Spleen (tissue), 11 donors: ENCODE results near the gene GPBP1. TPM values are rescaled to one million over a fixed set of nuclear protein-coding genes. Genes with fewer than 3 reads are reported as not detected.
A peak's percentile ranks its signal among the peaks of the same experiment; 100 is the strongest.
"Not testable (repeated sequence)": the region's sequence is repeated elsewhere in the genome, so short reads cannot be mapped to it uniquely, and the experiment has no call there.

ENCODE experiments used
- DNase-seq: peaks from one replicate; pipeline ENCODE4 v3.0.0-alpha.2; 2020
- H3K27ac ChIP-seq, 8 donors: fragments of 200-600 bp; sonication (generic) in 7 of 8; 1 replicate in 4 of 8; 2 replicates in 4 of 8; pipeline versions ENCODE4 v1.5.0 to v1.8.0; 2016 to 2021; ENCODE audit warnings: inconsistent platforms in 4 of 8, mild to moderate bottlenecking in 4 of 8, moderate library complexity in 1 of 8
- H3K27me3 ChIP-seq, 7 donors: fragments of 200-600 bp; sonication (generic) in 6 of 7; replicated peaks in 1 of 7; 1 replicate in 4 of 7; 2 replicates in 3 of 7; pipeline versions ENCODE4 v1.5.0 to v1.8.0; 2016 to 2021; ENCODE audit warnings: inconsistent platforms in 3 of 7, mild to moderate bottlenecking in 1 of 7
- H3K36me3 ChIP-seq, 6 donors: fragments of 200-600 bp; sonication (generic) in 5 of 6; 1 replicate in 4 of 6; 2 replicates in 2 of 6; pipeline versions ENCODE4 v1.5.0 to v1.8.0; 2016 to 2021; ENCODE audit warnings: inconsistent platforms in 2 of 6
- H3K4me1 ChIP-seq, 6 donors: fragments of 200-600 bp; sonication (generic) in 5 of 6; 1 replicate in 3 of 6; 2 replicates in 3 of 6; pipeline versions ENCODE4 v1.5.0 to v1.8.0; 2016 to 2021; ENCODE audit warnings: inconsistent platforms in 3 of 6
- H3K4me3 ChIP-seq, 8 donors: fragments of 200-600 bp; sonication (generic) in 7 of 8; 1 replicate in 4 of 8; 2 replicates in 4 of 8; pipeline versions ENCODE4 v1.5.0 to v1.8.0; 2016 to 2021; ENCODE audit warnings: inconsistent platforms in 4 of 8, mild to moderate bottlenecking in 4 of 8, moderate library complexity in 2 of 8
- H3K9me3 ChIP-seq, 8 donors: fragments of 200-600 bp; sonication (generic) in 7 of 8; 1 replicate in 4 of 8; 2 replicates in 4 of 8; pipeline versions ENCODE4 v1.5.0 to v1.8.0; 2016 to 2021; ENCODE audit warnings: inconsistent platforms in 4 of 8
- CTCF ChIP-seq, 11 experiments: fragments of 200-600 bp in 7 of 11; fragments of 450-650 bp in 4 of 11; sonication (generic) in 4 of 11; IDR thresholded peaks in 8 of 11; conservative IDR thresholded peaks in 3 of 11; 1 replicate in 7 of 11; 2 replicates in 4 of 11; pipeline versions ENCODE4 v1.4.0 to v1.8.0; 2016 to 2021; ENCODE audit warnings: antibody characterized with exemption in 11 of 11, inconsistent platforms in 4 of 11, mild to moderate bottlenecking in 1 of 11
- POLR2A ChIP-seq, 3 donors: fragments of 450-650 bp; IDR thresholded peaks; one replicate each; pipeline ENCODE4 v1.5.1; 2017; ENCODE audit warnings: antibody characterized with exemption in 3 of 3, mild to moderate bottlenecking in 1 of 3
- POLR2AphosphoS5 ChIP-seq, 3 donors: sonication (generic); formaldehyde crosslinking; IDR thresholded peaks; one replicate each; pipeline ENCODE4 v1.5.1; 2017; ENCODE audit warnings: antibody characterized with exemption in 3 of 3
- WGBS, 5 donors: extraction: QIAGEN DNeasy Blood & Tissue Kit in 3 of 5; methylation state at CpG; one replicate each; pipeline versions ENCODE4 v1.1.5 to v1.1.7; 2013 to 2018; 5-methylcytosine and 5-hydroxymethylcytosine counted together
- intact Hi-C: fragments of 100-400 bp; cut with DNase I; formaldehyde crosslinking; loops from one replicate; pipeline ENCODE4 v1.15.0; 2023; ENCODE audit warnings: low total_unique reads
- polyA plus RNA-seq, 3 donors: library from polyadenylated mRNA; stranded (reverse); fragments of 200-250 nt; gene quantifications; one replicate each; pipeline ENCODE4 v1.2.1, GENCODE V29; 2013
- total RNA-seq, 7 donors: library from RNA; depleted of rRNA in 3 of 7; stranded (reverse); fragments of >200 nt in 3 of 7; fragmentation: NEBNext Ultra II Directional in 4 of 7; extraction: Animal tissue kit (Norgen Biotek cat#: 25700) in 4 of 7; gene quantifications; one replicate each; pipeline versions ENCODE4 v1.1.0 to v1.2.1, GENCODE V29; 2016 to 2021
- donor health status: healthy with polysubstance abuse.
- donor health status: DM: no; HTN: no; CAD: no; lungs with moderate emphysema.
- donor health status: DM: no; HTN: no; CAD: no.
- donor health status: Bipolar disorder and iron deficiency.
- donor health status: healthy.
- donor health status: DM: no; HTN: no; CAD: no.
- donor health status: DM: yes; HTN: yes; CAD: no.

GPBP1 gene
- total and polyA plus RNA-seq, 10 donors: 58.0 to 118 (median 87.1) TPM

DNA sequence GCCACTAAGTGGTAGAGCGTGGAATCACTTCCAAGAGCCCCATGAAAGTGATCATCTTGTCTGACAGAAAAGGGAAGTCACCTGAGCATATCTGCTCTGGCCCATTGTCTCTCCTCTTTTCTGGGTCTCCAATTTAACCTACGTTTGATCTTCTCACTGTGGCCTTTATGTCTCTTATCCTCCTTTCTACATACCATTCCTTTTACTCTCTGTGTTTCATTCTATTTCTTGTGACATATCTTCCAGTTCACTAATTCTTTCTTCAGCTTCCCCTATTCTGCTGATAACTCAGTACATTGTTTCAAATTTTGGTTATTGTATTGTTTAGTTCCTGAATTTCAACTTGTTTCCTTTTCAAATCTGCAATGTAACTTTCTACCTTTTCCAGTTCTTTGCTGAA lies 132.5 kb downstream of the GPBP1 start:
- H3K36me3 ChIP-seq: no peaks in the 10 kb centered on the region
- DNase-seq: no peak
- H3K27ac ChIP-seq: no peak overlapping the region
- no peak overlapping the region for H3K4me3 ChIP-seq
- WGBS, 5 donors: 88 to 93% (median 89%) methylated on average over 2 of the region's 2 CpGs
- intact Hi-C loops: no loop called here
- H3K4me1 ChIP-seq: no peaks in the 10 kb centered on the region
- TF ChIP-seq POLR2AphosphoS5 (IDR thresholded peaks at IDR 0.05) (no peak), POLR2A (IDR thresholded peaks at IDR 0.05) (no peak)
- H3K9me3 ChIP-seq: peaks cover 0 to 34% (median 16%) of the 10 kb centered on the region in 8 donors
- no peaks in the 10 kb centered on the region for H3K27me3 ChIP-seq

- H3K4me1 ChIP-seq: no peaks in the 10 kb centered on the region
- no peak overlapping the region for H3K27ac ChIP-seq
- no peaks in the 10 kb centered on the region for H3K27me3 ChIP-seq
- H3K9me3 ChIP-seq: peaks cover 0 to 34% (median 16%) of the 10 kb centered on the region in 8 donors
- no peak for TF ChIP-seq POLR2A (IDR thresholded peaks at IDR 0.05)
- no peak for TF ChIP-seq CTCF (IDR thresholded peaks at IDR 0.05 in 8 of 11, conservative IDR thresholded peaks at IDR 0.05 in 3 of 11)
- no peak for TF ChIP-seq POLR2AphosphoS5 (IDR thresholded peaks at IDR 0.05)
- 91 to 98% (median 94%) methylated on average over 2 of the region's 2 CpGs for WGBS, 5 donors
- H3K4me3 ChIP-seq: no peak overlapping the region
- no peak for DNase-seq
- H3K36me3 ChIP-seq: no peaks in the 10 kb centered on the region
- intact Hi-C loops: no loop called here
Measured at GRCh38 chr5:57307516-57307915, 133.7 kb downstream of the GPBP1 start.

GRCh38 chr5:57309022-57309421 lies 135.2 kb downstream of the GPBP1 start:
- H3K27ac ChIP-seq, H3K36me3 ChIP-seq, H3K4me1 ChIP-seq, DNase-seq, intact Hi-C loops, H3K27me3 ChIP-seq, H3K4me3 ChIP-seq: not testable (repeated sequence)
- peaks cover 0 to 34% (median 16%) of the 10 kb centered on the region in 8 donors for H3K9me3 ChIP-seq

DNA sequence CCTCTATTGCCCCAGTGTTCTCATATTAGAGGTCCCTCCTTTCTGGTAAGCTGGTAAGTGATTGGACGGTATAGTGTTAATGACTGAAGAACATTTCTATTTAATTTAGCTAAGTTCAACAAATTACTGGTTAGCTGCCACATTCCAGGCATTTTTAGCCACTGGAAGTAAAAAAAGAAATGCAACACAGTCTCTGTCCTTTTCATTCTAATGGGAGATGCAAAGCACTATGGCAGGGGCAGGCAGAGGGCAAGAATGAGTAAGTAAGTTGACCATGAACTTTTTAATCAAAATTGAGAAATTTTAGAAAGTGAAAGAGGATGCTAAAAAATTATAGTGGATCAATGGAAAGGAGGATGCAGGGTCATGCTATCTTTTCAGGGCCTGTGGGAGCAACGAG lies 137.4 kb downstream of the GPBP1 start:
- no peak overlapping the region for H3K27ac ChIP-seq
- WGBS, 5 donors: 67 to 81% (median 75%) methylated on average over 2 of the region's 2 CpGs
- no peaks in the 10 kb centered on the region for H3K36me3 ChIP-seq
- no peaks in the 10 kb centered on the region for H3K4me1 ChIP-seq
- H3K9me3 ChIP-seq: peaks cover 0 to 29% (median 11%) of the 10 kb centered on the region in 8 donors
- intact Hi-C loops: no loop called here
- TF ChIP-seq POLR2A (IDR thresholded peaks at IDR 0.05) (no peak), POLR2AphosphoS5 (IDR thresholded peaks at IDR 0.05) (no peak), CTCF (IDR thresholded peaks at IDR 0.05 in 8 of 11, conservative IDR thresholded peaks at IDR 0.05 in 3 of 11) (no peak)
- no peak overlapping the region for H3K4me3 ChIP-seq
- DNase-seq: no peak
- H3K27me3 ChIP-seq: no peaks in the 10 kb centered on the region

DNA sequence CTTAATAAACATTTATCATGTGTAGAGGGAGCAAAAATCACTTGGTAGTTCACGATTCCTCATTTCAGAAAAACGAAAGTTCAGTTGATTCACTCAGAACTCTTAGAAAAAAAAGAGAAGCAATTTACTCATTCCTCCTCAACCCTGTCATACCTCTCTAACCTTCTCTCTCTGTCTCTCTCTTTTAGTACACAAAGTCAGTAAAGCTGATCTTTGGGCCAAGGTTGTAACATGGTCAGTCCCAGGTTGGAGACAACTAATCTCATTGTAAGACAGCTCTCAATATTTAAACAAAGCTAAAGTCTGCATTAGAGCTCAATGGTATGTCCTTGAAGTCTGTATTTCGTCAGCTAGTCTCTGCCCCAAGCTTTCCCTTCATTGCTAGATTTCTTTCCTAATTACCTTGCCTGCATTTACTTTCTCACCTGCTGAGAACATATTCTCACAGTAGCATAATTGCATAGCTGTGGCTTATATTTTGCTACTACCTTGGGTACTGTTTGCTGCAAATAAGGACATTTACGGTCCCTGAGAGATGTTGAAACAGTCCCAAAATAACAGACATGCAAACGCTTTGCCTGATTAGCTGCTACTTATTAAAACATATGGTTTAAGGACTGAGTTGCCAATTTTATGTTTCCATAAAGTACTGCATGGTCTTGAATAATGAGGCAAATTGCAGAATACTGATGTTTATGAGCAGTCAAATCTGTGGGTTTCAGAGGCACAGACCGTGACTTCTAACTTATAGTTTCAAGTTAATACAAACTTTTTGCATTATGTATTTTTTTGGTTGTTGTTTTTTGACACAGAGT lies 138.3 kb downstream of the GPBP1 start:
- H3K4me3 ChIP-seq: peak overlapping the region in 1 of 8 donors; percentile 9
- no peak overlapping the region for H3K27ac ChIP-seq

More for the DNA sequence above, 138.3 kb downstream of the GPBP1 start:
- no peaks in the 10 kb centered on the region for H3K4me1 ChIP-seq
- no peaks in the 10 kb centered on the region for H3K27me3 ChIP-seq
- H3K9me3 ChIP-seq: peaks cover 0 to 20% (median 3%) of the 10 kb centered on the region in 8 donors
- no peaks in the 10 kb centered on the region for H3K36me3 ChIP-seq
- no peak for DNase-seq
- 64 to 82% (median 73%) methylated on average over 6 of the region's 6 CpGs for WGBS, 5 donors
- TF ChIP-seq CTCF (IDR thresholded peaks at IDR 0.05 in 8 of 11, conservative IDR thresholded peaks at IDR 0.05 in 3 of 11) (no peak), POLR2AphosphoS5 (IDR thresholded peaks at IDR 0.05) (no peak), POLR2A (IDR thresholded peaks at IDR 0.05) (no peak)
- intact Hi-C loops: no loop called here
